EL (cell line): Measurements from ENCODE around the gene VGLL4.

Experiments
- DNase-seq: peaks from one replicate; pipeline ENCODE4 v3.0.0-alpha.2; 2016

Gene VGLL4

DNA sequence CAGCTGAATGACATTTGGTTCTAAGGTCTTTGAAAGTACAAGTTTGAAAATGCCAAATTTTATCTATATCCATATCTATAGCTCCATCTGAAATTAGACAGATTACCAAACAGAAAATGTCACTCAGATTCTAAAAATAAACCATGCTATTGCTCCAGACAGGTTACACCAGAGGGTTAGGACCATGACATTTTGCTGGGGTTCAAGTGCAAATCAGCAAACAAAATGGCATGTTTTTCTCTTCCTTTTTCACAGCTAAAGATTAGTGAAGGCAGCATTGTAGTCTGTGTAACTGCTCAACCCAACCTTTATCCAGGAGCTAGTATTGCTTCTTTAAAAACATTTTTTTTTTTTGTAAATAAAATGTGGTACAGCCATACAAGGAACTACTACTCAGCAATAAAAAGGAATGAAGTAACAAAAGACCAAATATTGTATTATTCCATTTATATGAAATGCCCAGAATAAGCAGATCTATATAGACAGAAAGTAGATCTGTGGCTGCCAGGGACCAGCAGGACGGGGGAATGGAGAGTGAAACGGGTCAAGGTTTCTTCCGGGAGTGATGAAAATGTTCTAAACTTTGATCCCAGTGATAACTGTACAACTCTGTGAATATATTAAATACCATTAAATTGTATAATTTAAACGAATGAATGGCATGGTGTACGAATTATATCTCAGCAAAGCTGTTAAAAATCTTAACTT is 18.2 kb downstream of the VGLL4 start:
- no peak for DNase-seq

DNA sequence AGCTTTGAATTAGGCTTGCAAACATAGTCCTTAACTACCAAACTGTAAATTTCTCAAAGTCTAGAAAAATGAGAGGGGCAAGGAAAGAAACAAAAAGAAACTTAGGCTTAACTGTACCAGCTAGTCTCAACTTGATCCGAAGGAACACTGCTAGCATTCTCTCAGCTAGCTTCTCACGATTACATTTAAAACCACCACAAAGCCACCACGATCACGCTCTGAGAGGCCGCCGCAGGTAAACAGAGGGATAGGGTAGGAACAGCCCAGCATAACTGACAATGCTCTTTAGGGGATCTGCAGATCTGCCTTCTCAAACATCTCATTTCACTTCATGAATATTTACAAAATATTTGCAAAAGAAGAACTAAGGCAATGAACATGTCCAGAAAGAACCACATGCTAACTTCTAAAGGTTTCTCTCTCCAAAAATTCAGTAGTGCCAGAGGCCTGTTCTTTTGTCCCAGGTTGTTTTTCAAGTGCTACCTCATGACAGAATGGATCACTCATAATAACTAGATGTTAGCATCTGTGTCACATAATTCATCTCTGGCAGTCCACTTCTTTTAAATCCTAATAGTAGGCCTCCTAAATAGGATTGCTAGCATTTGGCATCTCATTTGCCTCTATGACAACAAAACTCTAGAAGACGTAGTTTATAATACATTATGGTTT is 18.9 kb downstream of the VGLL4 start:
- no peak for DNase-seq

DNA sequence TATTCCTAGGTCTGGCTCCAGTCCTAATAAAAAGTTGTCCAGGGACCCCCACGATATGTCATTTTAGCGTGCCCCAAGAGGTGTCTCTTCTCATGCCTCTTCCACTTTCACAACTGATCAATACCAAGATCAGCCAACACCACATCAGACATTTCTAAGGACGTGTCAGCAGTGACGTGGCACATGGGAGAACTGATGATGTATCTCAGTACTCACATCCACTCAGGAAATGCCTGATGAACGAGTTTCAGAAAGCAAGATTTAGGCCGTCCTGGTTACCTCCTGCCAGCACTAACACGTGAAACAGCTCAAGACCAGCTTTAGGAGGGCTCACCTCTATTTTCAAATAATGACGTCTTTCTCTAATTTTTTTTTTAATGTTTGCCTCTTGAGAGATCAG is 19.6 kb downstream of the VGLL4 start:
- DNase-seq = no peak

DNA sequence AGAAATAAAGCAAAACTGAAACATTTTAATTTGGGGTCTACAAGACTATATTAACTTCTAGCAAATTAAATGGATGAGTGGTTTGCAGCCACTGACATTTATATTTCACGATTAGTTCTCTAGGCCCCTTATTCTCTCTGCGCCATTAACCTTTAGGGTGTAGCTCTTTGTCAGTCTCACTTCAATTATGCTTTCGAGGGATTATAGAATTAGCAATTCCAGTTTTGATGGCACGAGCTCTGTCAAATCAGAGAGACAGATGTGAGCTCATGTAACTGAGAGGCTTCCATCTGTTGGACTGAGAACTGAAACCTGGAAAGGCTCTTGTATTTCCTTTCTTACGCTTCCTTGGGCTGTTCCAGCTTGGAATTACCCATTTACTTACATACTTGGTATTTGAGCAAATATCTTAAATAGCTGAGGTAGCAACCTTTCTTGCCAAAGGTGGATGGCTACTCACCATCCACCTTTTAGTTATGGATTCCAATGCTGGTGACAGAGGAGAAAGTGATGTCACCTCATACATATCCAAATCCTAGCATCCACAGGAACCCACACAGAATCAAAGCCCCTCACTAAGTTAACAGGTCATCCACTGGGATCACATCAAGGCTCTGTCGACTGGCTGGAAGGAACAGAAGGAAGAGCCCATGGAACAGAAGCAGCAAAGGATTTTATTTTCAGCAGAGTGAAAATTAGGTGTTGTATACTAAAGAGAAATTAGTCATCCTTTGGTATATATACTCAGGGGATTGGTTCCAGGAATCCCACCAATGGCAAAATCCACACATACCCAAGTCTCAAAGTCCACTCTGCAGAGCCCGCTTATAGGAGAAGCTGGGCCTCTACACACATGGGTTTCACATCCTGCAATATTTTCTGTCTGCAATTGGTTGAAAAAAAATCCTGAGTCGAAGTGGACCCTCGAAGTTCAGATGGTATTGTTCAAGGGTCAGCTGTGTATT is 20.8 kb downstream of the VGLL4 start:
- DNase-seq = no peak

DNA sequence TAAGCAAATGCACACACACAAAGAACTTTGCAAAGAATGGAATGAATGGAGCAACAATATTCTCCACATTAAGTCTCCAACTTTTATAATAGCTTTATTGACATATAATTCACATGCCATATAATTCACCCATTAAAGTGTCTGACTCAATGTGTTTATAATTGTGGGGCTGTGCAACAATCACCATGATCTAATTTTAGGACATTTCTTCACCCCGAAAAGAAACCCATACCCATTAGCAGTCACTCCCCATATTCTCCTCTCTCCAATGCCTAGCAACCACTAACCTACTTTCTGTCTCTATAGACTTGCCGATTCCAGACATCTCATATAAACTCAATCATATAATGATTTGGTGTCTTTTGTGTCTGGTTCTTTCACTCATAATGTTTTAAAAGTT is 22.6 kb downstream of the VGLL4 start:
- no peak for DNase-seq

DNA sequence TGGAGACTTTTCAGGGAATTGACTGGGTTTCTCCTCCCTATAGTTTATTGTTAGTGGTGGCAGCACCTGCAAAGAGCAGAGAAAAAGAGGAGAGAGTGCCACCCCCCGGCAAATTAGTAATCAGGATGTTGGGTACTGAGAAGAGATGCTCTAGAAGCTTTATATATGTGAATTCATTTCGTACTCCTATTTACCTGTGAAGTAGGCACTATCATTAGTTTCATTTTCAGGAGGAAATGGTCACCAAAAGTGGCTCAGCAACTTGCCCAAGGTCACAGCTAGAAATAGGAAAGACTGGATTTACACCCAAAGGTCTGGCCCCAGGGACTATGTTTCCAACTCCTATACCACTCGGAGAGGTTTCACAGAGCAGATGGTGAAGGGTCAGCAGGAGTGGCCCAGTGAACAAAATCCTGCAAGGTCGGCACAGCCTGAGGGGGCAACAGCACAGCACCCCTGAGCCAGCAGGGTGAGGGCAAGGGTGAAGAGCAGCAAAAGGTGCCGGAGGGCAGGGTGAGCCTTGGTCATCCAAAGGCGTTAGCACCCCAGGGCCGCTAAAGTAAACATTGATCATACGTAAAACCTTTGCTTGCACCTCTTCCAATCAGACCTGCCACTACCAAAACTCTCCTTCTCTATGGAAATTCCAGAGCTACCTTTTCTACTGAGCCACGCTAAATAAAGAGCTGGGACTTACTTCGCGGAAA is 23.6 kb downstream of the VGLL4 start:
- no peak for DNase-seq

DNA sequence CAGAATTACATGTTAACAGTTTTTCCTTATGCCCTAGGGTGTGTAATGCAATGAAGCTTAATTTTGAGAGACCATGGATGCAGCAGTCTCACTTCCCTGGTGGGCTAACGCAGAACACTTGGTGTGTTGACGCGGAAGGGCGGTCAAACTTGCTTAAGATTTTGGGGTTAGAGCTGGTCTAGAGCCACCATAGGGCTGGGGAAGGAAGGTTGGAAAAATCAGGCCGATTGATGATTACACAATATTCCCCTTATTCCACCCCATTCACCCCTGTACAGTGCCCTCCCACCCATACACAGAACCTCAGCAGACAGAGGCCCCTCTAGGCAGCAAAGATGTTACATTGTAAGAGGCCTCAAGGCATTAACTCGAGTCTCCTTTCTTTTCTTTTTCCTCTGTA is 24.3 kb downstream of the VGLL4 start:
- no peak for DNase-seq

DNA sequence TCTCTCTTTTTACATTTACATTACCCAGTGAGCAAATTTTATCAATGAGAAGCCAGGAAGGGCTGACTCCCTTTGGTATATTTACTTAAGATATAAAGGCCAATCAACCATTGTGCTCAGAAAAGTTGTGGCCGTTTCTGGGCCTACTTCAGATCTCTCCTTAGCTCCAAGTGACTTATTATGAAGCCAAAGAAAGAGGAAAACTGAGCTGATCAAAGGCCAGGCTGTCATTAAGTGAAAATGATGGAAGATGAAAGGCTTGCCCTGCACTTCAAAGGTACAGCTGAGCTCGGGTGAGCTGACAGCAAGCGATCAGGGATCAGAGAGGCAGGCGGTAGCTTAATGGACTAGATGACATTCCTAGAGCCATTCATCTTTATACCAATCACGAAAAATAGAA is 24.8 kb downstream of the VGLL4 start:
- DNase-seq = no peak

DNA sequence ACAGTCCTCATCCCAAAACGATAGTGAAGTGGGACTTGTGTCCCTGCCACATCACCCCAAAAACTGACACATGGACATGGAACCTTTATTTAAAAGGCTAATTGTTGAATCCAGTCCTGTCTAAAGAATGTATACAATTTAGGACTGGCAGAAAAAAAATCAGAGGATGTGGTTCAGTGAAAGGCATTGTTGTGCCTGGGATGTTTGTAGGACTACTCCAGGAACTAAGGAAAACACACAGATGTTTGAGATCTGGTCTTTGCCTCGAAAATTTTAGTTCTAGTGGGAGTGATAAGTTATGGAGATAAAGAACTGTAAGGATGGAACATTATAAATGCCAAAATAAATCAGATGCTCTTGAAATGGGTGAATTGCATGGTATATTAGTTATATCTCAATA is 27.2 kb downstream of the VGLL4 start:
- DNase-seq = no peak

DNA sequence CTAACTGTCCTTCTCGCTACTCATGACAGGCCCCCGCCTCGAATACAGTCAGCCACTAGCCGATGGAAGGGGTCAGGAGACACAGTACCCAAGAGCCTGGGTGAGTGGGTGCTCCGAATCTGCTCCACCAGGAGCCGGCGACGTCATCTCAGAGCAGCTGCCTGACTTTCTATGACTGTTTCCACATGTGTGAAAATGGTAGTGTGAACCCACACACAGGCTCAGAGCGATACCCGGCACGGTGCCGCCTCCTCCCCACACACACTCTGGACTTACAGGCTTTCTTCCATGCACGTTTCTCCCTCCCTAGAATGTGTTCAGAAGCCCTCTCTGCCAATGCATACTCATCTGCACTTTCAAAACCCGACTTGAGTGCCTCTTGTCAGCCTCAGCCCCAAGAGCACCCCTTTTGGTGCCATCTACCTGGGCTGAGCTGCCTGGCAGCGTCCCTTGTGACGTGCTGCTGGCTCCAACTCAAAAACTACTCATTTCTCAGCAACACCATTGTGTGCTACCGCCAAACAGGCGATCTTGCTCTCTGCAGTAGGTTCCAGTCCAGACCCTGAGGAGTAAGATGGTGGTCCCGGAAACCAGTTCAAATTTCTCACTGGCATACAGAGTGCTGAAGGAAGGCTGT is 29.7 kb downstream of the VGLL4 start:
- no peak for DNase-seq

DNA sequence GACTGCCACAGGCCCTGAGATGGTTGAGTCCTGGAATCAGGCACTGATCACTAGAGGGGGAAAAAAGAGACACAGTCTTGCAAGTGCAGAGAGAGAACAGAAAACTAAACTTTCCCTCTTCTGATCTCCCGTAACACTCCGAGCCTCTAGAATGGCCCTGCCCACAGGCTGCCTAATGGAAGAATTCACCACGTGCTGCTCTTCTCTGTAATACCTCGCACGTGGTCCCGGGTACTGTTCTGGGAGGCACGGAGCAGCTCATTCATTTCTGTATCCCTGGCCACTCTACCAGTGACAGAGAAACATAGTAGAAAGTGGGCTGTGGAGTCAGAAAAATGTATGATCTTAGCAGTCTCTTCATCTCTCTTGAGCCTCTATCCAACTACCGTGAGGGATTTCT is 30.4 kb downstream of the VGLL4 start:
- no peak for DNase-seq

DNA sequence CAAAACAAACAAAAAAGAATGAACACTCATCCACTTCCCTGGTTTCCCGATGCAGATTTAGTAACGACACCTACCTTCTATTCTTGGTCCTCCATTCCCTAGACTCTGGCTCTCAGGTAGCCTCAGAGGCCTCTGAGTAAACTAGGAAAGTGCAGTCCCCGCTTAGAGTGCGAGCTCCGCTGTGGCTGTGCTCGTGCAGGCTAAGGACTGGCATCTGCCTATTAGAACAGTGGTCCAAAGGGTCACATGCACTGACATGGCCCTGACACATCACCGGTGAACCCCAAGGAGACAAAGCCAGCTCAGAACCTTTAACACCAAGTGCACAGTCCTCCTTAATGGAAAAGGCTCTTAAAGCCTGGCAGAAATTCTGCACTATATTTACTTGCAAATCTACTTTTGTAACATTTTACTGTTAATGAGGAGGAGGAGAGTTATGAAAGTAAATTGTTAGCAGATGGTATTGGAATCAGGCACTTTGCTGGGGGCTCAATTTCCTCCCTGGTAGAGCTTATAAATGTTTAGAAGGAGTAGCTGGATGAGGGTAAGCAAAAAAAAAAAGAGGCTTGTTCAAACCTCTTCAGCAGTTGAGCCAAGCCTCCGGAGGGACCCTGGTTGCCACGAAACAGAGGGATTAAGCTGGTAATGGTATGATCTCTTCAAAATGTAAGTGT is 31.1 kb downstream of the VGLL4 start:
- no peak for DNase-seq

DNA sequence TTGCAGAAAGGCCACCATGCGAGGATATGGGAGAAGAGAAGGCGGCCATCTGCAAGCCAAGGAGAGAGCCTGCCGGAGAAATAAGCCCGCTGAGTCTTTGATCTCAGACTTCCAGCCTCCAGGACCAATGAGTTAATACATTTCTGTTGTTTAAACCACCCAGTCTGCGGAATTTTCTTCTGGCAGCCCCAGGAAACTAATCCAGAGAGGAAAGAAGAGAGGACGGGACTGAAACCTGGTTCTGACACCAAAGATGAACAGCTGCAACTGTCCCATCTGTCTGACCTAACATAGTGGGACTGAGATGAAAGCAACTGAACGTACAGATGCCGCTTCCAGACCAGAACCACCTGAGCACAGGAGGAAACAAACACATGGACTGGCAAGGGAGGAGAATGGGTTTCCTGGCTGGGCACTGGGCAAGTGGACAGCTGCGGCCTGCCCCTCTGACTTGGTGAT is 32.3 kb downstream of the VGLL4 start:
- no peak for DNase-seq

DNA sequence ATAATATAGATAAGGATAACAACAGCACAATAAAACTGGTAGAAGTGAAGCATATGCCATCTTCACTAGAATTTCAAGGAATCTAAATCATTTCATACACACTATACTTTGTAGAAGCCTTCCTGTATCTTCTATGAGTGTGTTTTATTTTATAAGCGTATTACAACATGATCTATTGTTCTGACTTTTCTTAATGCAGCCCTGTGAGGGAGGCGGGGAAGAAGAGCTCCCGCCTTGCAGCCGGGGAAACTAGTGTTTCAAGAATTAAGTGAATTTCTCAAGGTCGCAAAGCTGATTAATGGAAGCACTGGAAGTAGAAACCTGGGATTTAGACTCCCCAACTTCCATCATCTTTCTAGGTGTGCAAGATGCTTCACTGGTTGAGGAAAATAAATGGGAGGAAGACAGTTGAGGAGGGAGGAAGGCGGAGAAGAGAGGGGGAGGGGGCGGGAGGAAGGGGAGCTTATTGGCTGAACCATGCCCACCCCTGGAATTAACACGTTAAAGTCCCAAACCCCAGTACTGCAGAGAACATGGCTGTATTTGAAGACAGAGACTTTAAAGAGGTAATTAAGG is 32.9 kb downstream of the VGLL4 start:
- no peak for DNase-seq

DNA sequence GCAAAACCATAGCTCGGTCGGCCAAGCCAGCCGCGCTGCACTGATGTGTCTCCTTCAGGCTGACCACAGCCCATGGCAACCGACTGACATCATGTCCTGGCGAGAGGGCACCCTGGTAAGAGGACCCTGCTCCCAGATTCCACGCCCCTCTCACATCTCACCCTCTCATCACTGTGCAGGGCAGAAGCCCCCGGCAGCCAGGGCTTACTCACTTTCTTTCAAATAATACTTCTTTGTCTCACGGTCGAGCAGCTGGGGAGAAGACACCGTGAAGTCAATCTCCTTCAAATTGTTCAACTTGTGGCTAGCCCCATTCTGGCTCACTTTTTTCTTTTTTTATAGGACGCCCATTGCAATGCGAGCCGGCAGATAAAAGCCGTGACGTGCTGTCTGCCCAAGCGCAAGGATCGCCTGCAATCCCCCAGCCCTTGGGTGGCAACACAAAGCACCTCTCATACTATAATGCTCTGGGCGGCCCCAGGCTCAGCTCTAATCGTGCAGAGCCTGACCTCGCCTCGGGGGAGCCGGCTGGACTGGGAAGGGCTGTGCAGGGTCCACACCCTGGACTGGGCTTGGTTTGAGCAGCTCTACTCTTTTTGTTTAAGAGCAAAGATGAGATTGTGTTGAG is 33.6 kb downstream of the VGLL4 start:
- no peak for DNase-seq

DNA sequence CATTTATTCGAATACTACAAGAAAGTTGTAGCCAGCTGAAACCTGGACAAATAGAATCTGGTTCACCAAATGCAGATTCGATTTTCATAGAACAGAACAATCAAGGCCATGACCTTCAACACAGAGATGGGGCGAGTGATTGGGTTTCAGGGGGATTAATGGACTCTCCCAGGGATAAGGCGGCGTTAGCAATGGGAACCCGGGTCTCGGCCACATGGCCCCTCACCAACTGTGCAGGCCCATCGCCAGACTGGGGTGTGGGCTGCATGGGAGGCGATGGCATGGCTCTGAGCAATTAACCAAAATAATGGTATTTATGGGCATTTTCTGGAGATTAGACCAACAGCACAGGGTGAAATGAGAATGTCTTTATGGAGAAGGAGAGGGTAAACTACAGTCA is 34.2 kb downstream of the VGLL4 start:
- no peak for DNase-seq

DNA sequence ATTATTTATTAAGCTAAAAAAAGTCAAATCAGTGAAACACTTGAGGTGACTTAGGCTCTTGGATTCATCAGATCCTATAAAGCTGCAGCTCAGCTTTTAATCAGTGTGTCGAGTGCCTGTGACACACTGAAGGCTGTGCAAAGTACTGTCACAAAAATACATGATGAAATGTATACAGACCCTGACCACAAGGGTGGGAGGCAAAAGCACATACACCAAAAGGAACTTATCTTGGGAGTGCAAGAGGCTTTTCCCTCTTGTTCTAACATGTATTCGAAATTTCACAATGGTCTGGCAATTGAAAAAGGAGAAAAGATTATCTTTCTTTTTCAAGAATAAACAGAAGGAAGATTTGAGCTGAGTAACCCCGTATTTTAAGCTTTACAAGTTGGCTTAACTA is 35.9 kb downstream of the VGLL4 start:
- DNase-seq = no peak

DNA sequence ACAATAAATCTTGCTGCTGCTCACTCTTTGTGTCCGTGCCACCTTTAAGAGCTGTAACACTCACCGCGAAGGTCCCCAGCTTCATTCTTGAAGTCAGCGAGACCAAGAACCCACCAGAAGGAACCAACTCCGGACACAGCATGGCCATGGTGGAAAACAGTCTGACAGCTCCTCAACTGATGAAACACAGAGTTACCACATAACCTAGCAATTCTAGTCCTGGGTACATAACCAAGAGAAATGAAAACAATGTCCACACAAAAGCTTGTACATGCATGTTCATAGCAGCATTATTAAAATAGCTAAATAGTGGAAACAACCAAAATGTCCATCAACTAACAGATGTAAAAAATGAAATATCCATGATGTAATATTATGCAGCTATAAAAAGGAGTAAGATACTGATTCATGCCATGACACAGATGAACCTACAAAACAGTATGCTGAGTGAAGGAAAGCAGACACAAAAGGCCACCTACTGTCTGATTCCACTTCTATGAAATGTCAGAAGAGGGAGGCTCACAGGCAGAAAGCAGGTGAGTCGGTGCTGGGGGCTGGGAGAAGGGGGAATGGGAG is 36.8 kb downstream of the VGLL4 start:
- no peak for DNase-seq

DNA sequence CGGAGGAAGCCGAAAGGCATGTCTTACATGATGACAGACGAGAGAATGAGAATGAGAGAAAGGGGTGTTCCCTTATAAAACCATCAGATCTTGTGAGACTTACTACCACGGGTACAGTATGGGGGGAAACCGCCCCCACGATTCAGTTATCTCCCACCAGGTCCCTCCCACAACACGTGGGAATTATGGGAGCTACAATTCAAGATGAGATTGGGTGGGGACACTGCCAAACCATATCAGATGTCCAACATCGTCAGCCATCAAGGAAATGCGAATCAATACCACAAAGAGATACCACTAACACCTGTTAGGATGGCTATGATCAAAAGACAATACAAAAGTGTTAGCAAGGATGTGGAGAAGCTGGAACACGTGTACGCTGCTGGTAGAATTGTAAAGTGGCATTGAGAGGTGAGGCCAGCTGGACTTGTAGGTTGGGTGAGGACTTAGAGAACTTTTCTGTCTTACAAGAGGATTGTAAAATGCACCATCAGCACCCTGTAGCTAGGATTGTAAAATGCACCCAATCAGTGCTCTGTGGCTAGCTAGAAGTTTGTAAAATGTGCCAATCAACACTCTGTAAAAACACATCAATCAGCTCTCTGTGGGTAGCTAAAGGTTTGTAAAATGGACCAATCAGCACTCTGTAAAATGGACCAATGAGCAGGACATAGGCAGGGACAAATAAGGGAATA is 37.5 kb downstream of the VGLL4 start:
- DNase-seq = no peak

DNA sequence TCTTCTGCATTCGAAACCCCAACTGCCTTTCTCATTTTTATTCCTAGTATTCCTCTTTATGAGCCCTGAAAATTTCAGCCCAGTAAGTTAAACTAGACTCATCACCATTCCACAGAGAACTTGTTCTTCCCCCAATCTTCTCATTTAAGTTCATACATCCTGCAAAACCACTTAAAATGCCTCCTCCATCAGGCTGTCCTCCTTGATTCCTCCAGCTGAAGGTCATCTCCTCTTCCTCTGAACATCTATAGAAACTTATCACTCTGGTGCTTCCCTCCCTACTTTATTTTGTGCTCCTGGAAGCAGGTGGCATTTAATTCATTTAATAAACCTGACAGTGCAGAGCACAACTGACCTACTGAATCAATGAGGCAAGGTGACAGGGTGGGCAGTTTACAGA is 38.3 kb downstream of the VGLL4 start:
- DNase-seq = no peak
